WERI-Rb-1 (cell line): ENCODE results near the gene RFWD3.

Experiments used
- DNase-seq: peaks from one replicate; pipeline ENCODE4 v3.0.0-alpha.2; 2020
- H3K27ac ChIP-seq: fragments of 250-450 bp; sonication (Bioruptor Pico); 2 replicates; pipeline ENCODE4 v1.5.1; 2020; ENCODE audit warnings: mild to moderate bottlenecking, moderate library complexity
- H3K27me3 ChIP-seq: fragments of 250-450 bp; sonication (Bioruptor Pico); 2 replicates; pipeline ENCODE4 v1.5.1; 2021; ENCODE audit warnings: mild to moderate bottlenecking, low read depth, moderate library complexity; ENCODE audit not compliant: insufficient read depth, severe bottlenecking
- H3K36me3 ChIP-seq: fragments of 250-450 bp; sonication (Bioruptor Pico); 2 replicates; pipeline ENCODE4 v1.5.1; 2020; ENCODE audit warnings: mild to moderate bottlenecking, moderate library complexity
- H3K4me3 ChIP-seq: 2 replicates; pipeline ENCODE4 v1.5.1; 2011; ENCODE audit warnings: low read depth, mild to moderate bottlenecking, control low read depth, low read length
- H3K9me3 ChIP-seq: fragments of 250-450 bp; sonication (Bioruptor Pico); 2 replicates; pipeline ENCODE4 v1.5.1; 2021; ENCODE audit warnings: mild to moderate bottlenecking, moderate library complexity; ENCODE audit not compliant: severe bottlenecking
- CTCF ChIP-seq: IDR thresholded peaks from 2 replicates; pipeline ENCODE4 v1.5.1; 2011; ENCODE audit warnings: low read depth, mild to moderate bottlenecking, control low read depth, inconsistent platforms, low read length

RFWD3 gene

GRCh38 chr16:74695450-74696422 lies 29.1 kb upstream of the RFWD3 start:
- TF ChIP-seq CTCF = no peak
- no peaks in the 10 kb centered on the region for H3K9me3 ChIP-seq

GRCh38 chr16:74691093-74691855 lies 24.6 kb upstream of the RFWD3 start:
- Histone ChIP-seq H3K4me3 (no peak overlapping the region), H3K27ac (no peak overlapping the region), H3K36me3 (no peaks in the 10 kb centered on the region), H3K27me3 (no peaks in the 10 kb centered on the region), H3K9me3 (no peaks in the 10 kb centered on the region)
- DNase-seq = no peak
- no peak for TF ChIP-seq CTCF

More at GRCh38 chr16:74695450-74696422, 29.1 kb upstream of the RFWD3 start:
- Histone ChIP-seq H3K27me3 (no peaks in the 10 kb centered on the region), H3K4me3 (peak overlapping the region; percentile 48), H3K36me3 (no peaks in the 10 kb centered on the region), H3K27ac (peak overlapping the region; percentile 17; the same call in 1 of the 2 replicates)
- DNase-seq = peak; percentile 84

- H3K27me3 ChIP-seq = no peaks in the 10 kb centered on the region
- no peaks in the 10 kb centered on the region for H3K9me3 ChIP-seq
- H3K36me3 ChIP-seq = no peaks in the 10 kb centered on the region
- H3K4me3 ChIP-seq = no peak overlapping the region
- no peak for DNase-seq
- no peak overlapping the region for H3K27ac ChIP-seq
- TF ChIP-seq CTCF = no peak
Measured at GRCh38 chr16:74682556-74682955, 15.9 kb upstream of the RFWD3 start.

DNA sequence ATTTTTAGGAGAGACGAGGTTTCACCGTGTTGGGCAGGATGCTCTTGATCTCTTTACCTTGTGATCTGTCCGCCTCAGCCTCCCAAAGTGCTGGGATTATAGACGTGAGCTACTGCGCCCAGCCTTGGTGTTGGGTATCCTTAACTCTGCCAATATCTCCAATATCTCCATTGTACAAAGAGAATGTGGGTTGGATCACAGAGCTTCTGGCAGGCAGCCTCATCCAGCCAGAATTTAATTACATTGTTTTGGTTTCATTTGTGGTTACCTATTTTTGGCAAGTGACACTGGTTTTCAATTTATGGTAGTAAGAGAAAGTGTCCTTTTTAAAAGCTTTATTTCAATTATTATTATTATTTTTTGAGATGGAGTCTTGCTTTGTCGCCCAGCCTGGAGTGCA lies 14.0 kb upstream of the RFWD3 start:
- Histone ChIP-seq H3K27ac (no peak overlapping the region), H3K27me3 (no peaks in the 10 kb centered on the region), H3K36me3 (no peaks in the 10 kb centered on the region), H3K9me3 (no peaks in the 10 kb centered on the region), H3K4me3 (no peak overlapping the region)
- DNase-seq = no peak
- no peak for TF ChIP-seq CTCF

DNA sequence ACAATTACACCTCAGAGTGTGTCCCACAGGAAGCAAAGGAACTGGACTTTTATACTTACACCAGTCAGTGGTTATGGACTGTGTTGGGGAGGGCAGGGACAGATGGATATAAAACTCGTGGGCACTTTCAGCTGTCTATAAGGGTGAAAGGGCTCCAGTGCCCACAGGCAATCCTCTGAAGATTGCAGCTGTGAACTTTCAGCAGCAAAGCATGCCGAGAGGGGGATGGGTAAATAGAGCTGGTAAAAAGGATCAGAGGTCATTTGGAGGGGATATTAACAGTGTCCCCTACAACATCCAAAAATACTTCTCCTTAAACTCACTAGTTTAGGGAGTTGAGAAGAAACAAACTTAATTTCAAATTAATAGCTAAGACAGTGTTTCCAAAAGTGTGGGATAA lies 13.3 kb upstream of the RFWD3 start:
- no peaks in the 10 kb centered on the region for H3K9me3 ChIP-seq
- TF ChIP-seq CTCF = no peak
- H3K4me3 ChIP-seq = no peak overlapping the region
- no peaks in the 10 kb centered on the region for H3K36me3 ChIP-seq
- no peaks in the 10 kb centered on the region for H3K27me3 ChIP-seq
- no peak overlapping the region for H3K27ac ChIP-seq
- DNase-seq = no peak
